MM.1S (cell line): ENCODE results near the gene ERGIC2.

ENCODE experiments used
- DNase-seq: peaks from one replicate; pipeline ENCODE4 v3.0.0-alpha.2; 2015
- H2AFZ ChIP-seq: fragments of 300-600 bp; sonication (generic); 2 replicates; pipeline ENCODE4 v1.6.0; 2016; ENCODE audit warnings: antibody characterized with exemption, low read length
- H3F3A ChIP-seq: fragments of 300-600 bp; sonication (generic); 2 replicates; pipeline ENCODE4 v1.6.1; 2016; ENCODE audit warnings: mild to moderate bottlenecking, antibody characterized with exemption, low read length, moderate library complexity, mixed read lengths; ENCODE audit not compliant: insufficient read depth
- H3K27ac ChIP-seq: fragments of 300-600 bp; sonication (generic); 2 replicates; pipeline ENCODE4 v1.5.1; 2016; ENCODE audit warnings: mild to moderate bottlenecking, low read length
- H3K27me3 ChIP-seq: fragments of 300-600 bp; sonication (generic); replicated peaks from 2 replicates; pipeline ENCODE4 v1.6.0; 2016; ENCODE audit warnings: low read length; ENCODE audit not compliant: insufficient read depth
- H3K36me3 ChIP-seq: fragments of 300-600 bp; sonication (generic); replicated peaks from 2 replicates; pipeline ENCODE4 v1.6.1; 2016; ENCODE audit warnings: mild to moderate bottlenecking, low read length, mixed read lengths; ENCODE audit not compliant: insufficient read depth
- H3K4me1 ChIP-seq: fragments of 300-600 bp; sonication (generic); 2 replicates; pipeline ENCODE4 v1.6.1; 2016; ENCODE audit warnings: low read length, mixed read lengths
- H3K4me2 ChIP-seq: fragments of 300-600 bp; sonication (generic); 2 replicates; pipeline ENCODE4 v1.6.0; 2016; ENCODE audit warnings: low read depth, low read length
- H3K4me3 ChIP-seq: fragments of 300-600 bp; sonication (generic); 2 replicates; pipeline ENCODE4 v1.5.1; 2016; ENCODE audit warnings: low read length, mixed read lengths
- H3K79me2 ChIP-seq: fragments of 300-600 bp; sonication (generic); 2 replicates; pipeline ENCODE4 v1.6.1; 2016; ENCODE audit warnings: mixed run types, low read length, mixed read lengths
- H3K9ac ChIP-seq: fragments of 300-600 bp; sonication (generic); 2 replicates; pipeline ENCODE4 v1.6.1; 2016; ENCODE audit warnings: low read length, mixed read lengths
- H3K9me2 ChIP-seq: fragments of 300-600 bp; sonication (generic); replicated peaks from 2 replicates; pipeline ENCODE4 v1.6.1; 2016; ENCODE audit warnings: mild to moderate bottlenecking, low read length, mixed read lengths; ENCODE audit not compliant: insufficient read depth
- H3K9me3 ChIP-seq: fragments of 300-600 bp; sonication (generic); replicated peaks from 2 replicates; pipeline ENCODE4 v1.6.1; 2016; ENCODE audit warnings: mild to moderate bottlenecking, low read length, mixed read lengths; ENCODE audit not compliant: insufficient read depth
- H4K20me1 ChIP-seq: fragments of 300-600 bp; sonication (generic); 2 replicates; pipeline ENCODE4 v1.6.1; 2016; ENCODE audit warnings: mild to moderate bottlenecking, low read length, moderate library complexity, mixed read lengths; ENCODE audit not compliant: insufficient read depth
- EZH2 ChIP-seq: fragments of 300-600 bp; sonication (generic); optimal IDR thresholded peaks from 2 replicates; pipeline ENCODE3; 2017; ENCODE audit warnings: low read depth, mild to moderate bottlenecking, antibody characterized with exemption, low read length, mixed read lengths
- EZH2phosphoT487 ChIP-seq: fragments of 300-600 bp; sonication (generic); IDR thresholded peaks from 2 replicates; pipeline ENCODE4 v1.6.1; 2018; ENCODE audit warnings: antibody characterized with exemption, low read length
- TF ChIP-seq, protein P1 (sequence below): fragments of 300-600 bp; sonication (generic); IDR thresholded peaks from 2 replicates; pipeline ENCODE4 v1.5.1; 2016; ENCODE audit warnings: antibody characterized with exemption, low read length, mixed read lengths

ERGIC2 gene

DNA sequence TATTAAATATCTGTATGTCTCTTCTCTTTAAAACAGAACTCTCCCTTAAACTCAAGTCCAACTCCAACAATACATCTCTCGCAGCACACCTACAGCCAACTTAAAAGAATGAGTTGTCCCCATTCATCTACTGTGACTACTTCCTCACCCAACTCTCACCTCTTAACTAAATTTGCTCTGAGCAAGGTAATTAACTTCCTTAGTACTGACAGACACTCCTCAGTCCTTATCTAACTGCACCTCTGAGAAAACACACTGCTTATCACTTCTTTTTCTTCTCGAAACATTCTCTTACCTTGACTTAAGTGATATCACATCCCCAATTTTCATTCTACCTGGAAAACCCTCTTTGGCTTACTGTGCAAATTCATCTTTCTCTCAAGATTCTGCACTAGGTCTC is 7.0 kb downstream of the ERGIC2 start:
- Histone ChIP-seq H3K4me3 (no peak overlapping the region), H2AFZ (no peak overlapping the region), H3K27ac (no peak overlapping the region), H3K4me1 (peaks cover 26% of the 10 kb centered on the region), H3K79me2 (peaks cover 78% of the 10 kb centered on the region), H3K27me3 (no peaks in the 10 kb centered on the region), H3K9me3 (no peaks in the 10 kb centered on the region), H3K36me3 (peaks cover 15% of the 10 kb centered on the region; the same call in 1 of the 2 replicates), H3K4me2 (no peak overlapping the region), H4K20me1 (no peaks in the 10 kb centered on the region; the same call in 1 of the 2 replicates), H3F3A (peaks cover 5% of the 10 kb centered on the region; the same call in 1 of the 2 replicates), H3K9ac (no peak overlapping the region), H3K9me2 (no peaks in the 10 kb centered on the region)
- no peak for DNase-seq
- no peak for TF ChIP-seq EZH2phosphoT487
- no peak for TF ChIP-seq EZH2

DNA sequence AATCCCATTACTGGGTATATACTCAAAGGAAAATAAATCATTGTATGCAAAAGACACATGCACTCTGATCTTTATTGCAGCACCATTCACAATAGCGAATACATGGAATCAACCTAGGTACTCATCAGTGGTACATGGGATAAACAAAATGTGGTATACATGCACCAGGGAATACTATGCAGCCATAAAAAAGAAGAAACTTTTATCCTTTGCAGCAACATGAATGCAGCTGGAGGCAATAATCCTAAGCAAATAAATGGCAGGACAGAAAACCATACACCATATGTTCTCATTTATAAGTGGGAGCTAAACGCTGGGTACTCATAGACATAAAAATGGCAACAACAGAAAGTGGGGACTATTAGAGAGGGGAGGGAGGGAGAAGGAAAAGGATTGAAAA is 15.9 kb downstream of the ERGIC2 start:
- TF ChIP-seq, protein P1, sequence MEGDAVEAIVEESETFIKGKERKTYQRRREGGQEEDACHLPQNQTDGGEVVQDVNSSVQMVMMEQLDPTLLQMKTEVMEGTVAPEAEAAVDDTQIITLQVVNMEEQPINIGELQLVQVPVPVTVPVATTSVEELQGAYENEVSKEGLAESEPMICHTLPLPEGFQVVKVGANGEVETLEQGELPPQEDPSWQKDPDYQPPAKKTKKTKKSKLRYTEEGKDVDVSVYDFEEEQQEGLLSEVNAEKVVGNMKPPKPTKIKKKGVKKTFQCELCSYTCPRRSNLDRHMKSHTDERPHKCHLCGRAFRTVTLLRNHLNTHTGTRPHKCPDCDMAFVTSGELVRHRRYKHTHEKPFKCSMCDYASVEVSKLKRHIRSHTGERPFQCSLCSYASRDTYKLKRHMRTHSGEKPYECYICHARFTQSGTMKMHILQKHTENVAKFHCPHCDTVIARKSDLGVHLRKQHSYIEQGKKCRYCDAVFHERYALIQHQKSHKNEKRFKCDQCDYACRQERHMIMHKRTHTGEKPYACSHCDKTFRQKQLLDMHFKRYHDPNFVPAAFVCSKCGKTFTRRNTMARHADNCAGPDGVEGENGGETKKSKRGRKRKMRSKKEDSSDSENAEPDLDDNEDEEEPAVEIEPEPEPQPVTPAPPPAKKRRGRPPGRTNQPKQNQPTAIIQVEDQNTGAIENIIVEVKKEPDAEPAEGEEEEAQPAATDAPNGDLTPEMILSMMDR: no peak
- no peak for TF ChIP-seq EZH2
- TF ChIP-seq EZH2phosphoT487: no peak
- H3K27ac ChIP-seq: no peak overlapping the region

DNA sequence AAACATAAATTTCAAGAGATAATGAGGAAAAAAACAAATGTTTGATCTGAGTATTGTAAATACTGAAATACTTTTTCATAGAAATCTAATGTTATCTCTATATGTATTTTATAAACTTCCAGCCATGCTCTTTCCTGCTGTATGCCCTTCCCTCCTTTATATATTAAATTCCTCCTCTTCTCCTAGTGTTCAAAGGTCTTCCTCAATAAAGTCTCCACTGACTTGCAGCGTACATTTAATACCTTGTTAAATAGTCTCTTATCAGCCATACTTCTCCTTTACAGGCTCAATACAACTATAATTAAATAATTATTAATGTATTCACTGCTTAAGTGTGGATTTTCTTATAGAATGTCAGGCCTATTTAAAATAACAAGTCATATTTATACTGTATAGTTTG is 26.0 kb downstream of the ERGIC2 start:
- H3K9ac ChIP-seq: no peak overlapping the region
- H4K20me1 ChIP-seq: no peaks in the 10 kb centered on the region
- DNase-seq: no peak
- H2AFZ ChIP-seq: no peak overlapping the region
- H3F3A ChIP-seq: no peaks in the 10 kb centered on the region; the same call in 1 of the 2 replicates
- H3K27ac ChIP-seq: no peak overlapping the region
- H3K9me2 ChIP-seq: no peaks in the 10 kb centered on the region
- H3K79me2 ChIP-seq: no peaks in the 10 kb centered on the region
- H3K4me2 ChIP-seq: no peak overlapping the region
- H3K27me3 ChIP-seq: no peaks in the 10 kb centered on the region
- H3K9me3 ChIP-seq: no peaks in the 10 kb centered on the region
- H3K36me3 ChIP-seq: no peaks in the 10 kb centered on the region; the same call in 1 of the 2 replicates
- TF ChIP-seq EZH2: no peak
- TF ChIP-seq, protein P1: no peak
- no peak for TF ChIP-seq EZH2phosphoT487
- no peaks in the 10 kb centered on the region for H3K4me1 ChIP-seq
- no peak overlapping the region for H3K4me3 ChIP-seq

More for the DNA sequence above, 15.9 kb downstream of the ERGIC2 start:
- peaks cover 30% of the 10 kb centered on the region for H3K79me2 ChIP-seq
- no peaks in the 10 kb centered on the region for H3F3A ChIP-seq
- H3K4me2 ChIP-seq: no peak overlapping the region
- no peak for DNase-seq
- no peaks in the 10 kb centered on the region for H3K4me1 ChIP-seq
- H3K4me3 ChIP-seq: no peak overlapping the region
- no peaks in the 10 kb centered on the region for H4K20me1 ChIP-seq
- no peaks in the 10 kb centered on the region for H3K27me3 ChIP-seq
- no peak overlapping the region for H2AFZ ChIP-seq
- no peak overlapping the region for H3K9ac ChIP-seq
- peaks cover 11% of the 10 kb centered on the region; the same call in 1 of the 2 replicates for H3K36me3 ChIP-seq
- no peaks in the 10 kb centered on the region for H3K9me3 ChIP-seq
- H3K9me2 ChIP-seq: no peaks in the 10 kb centered on the region

GRCh38 chr12:29350080-29350479 is 30.9 kb downstream of the ERGIC2 start:
- TF ChIP-seq, protein P1: no peak
- TF ChIP-seq EZH2phosphoT487 (no peak), EZH2 (no peak)
- Histone ChIP-seq H2AFZ (no peak overlapping the region), H3K36me3 (no peaks in the 10 kb centered on the region; the same call in 1 of the 2 replicates), H3K4me3 (no peak overlapping the region), H3K9me3 (no peaks in the 10 kb centered on the region), H3K4me2 (no peak overlapping the region), H3K9ac (no peak overlapping the region), H3F3A (no peaks in the 10 kb centered on the region), H3K27me3 (no peaks in the 10 kb centered on the region), H3K79me2 (no peaks in the 10 kb centered on the region), H4K20me1 (no peaks in the 10 kb centered on the region), H3K9me2 (no peaks in the 10 kb centered on the region), H3K27ac (no peak overlapping the region), H3K4me1 (no peaks in the 10 kb centered on the region)
- DNase-seq: no peak
